ENCODE results near the gene ATF7.

GRCh38 chr12:53653595-53653994, 27.4 kb upstream of the ATF7 start:
- TF ChIP-seq EZH2 (IDR thresholded peaks at IDR 0.05; ENCODE audit: insufficient read depth, poor library complexity, severe bottlenecking) (no peak), EZH2phosphoT487 (IDR thresholded peaks at IDR 0.05; ENCODE audit: insufficient read depth, low read depth) (no peak)

Data from GM23248 (cell line).